NCI-H524 treated with DMSO at 0.1 percent for 48 hours (cell line): ENCODE data around the gene IL1RAPL2.
A peak's percentile ranks its signal among the peaks of the same experiment; 100 is the strongest.
"Not testable (repeated sequence)": the region's sequence is repeated elsewhere in the genome, so short reads cannot be mapped to it uniquely, and the experiment has no call there.

Experiments used
- DNase-seq: peaks from one replicate; lab custom pipeline; 2025; lab: John Stamatoyannopoulos, UW

IL1RAPL2 gene

GRCh38 chrX:105610411-105610810 is 1044.4 kb downstream of the IL1RAPL2 start:
- no peak for DNase-seq

- DNase-seq, result no peak
Measured at GRCh38 chrX:105618393-105619101, 1052.5 kb downstream of the IL1RAPL2 start.

- DNase-seq, result no peak
Measured at GRCh38 chrX:105634180-105634579, 1068.2 kb downstream of the IL1RAPL2 start.

- no peak for DNase-seq
Measured at GRCh38 chrX:105635794-105636193, 1069.8 kb downstream of the IL1RAPL2 start.

- DNase-seq, result peak; percentile 38
Measured at GRCh38 chrX:105636667-105637066, 1070.7 kb downstream of the IL1RAPL2 start.

GRCh38 chrX:105645667-105646357 is 1079.8 kb downstream of the IL1RAPL2 start:
- DNase-seq, result no peak

- peak; percentile 19 for DNase-seq
Measured at GRCh38 chrX:105646592-105647372, 1080.8 kb downstream of the IL1RAPL2 start.

- no peak for DNase-seq
Measured at GRCh38 chrX:105647749-105648148, 1081.8 kb downstream of the IL1RAPL2 start.

GRCh38 chrX:105648732-105649131 is 1082.7 kb downstream of the IL1RAPL2 start:
- no peak for DNase-seq

- DNase-seq, result no peak
Measured at GRCh38 chrX:105650577-105650976, 1084.6 kb downstream of the IL1RAPL2 start.

GRCh38 chrX:105650986-105651385 is 1085.0 kb downstream of the IL1RAPL2 start:
- no peak for DNase-seq

GRCh38 chrX:105653891-105654290 is 1087.9 kb downstream of the IL1RAPL2 start:
- DNase-seq, result no peak

GRCh38 chrX:105658136-105658535 is 1092.1 kb downstream of the IL1RAPL2 start:
- DNase-seq, result no peak

- no peak for DNase-seq
Measured at GRCh38 chrX:105662248-105662647, 1096.2 kb downstream of the IL1RAPL2 start.

GRCh38 chrX:105664243-105664642 is 1098.2 kb downstream of the IL1RAPL2 start:
- DNase-seq, result no peak

- DNase-seq, result not testable (repeated sequence)
Measured at GRCh38 chrX:105684288-105684687, 1118.3 kb downstream of the IL1RAPL2 start.

GRCh38 chrX:105694839-105695238 is 1128.8 kb downstream of the IL1RAPL2 start:
- no peak for DNase-seq

- DNase-seq, result no peak
Measured at GRCh38 chrX:105695451-105695850, 1129.5 kb downstream of the IL1RAPL2 start.

GRCh38 chrX:105696870-105697269 is 1130.9 kb downstream of the IL1RAPL2 start:
- DNase-seq, result no peak

- DNase-seq, result no peak
Measured at GRCh38 chrX:105697984-105698781, 1132.2 kb downstream of the IL1RAPL2 start.

- no peak for DNase-seq
Measured at GRCh38 chrX:105700331-105700730, 1134.3 kb downstream of the IL1RAPL2 start.
